ENCODE results near the gene NFE2L1.

- TF ChIP-seq CTCF (conservative IDR thresholded peaks at IDR 0.05; ENCODE audit: low read length) (no peak), EZH2phosphoT487 (IDR thresholded peaks at IDR 0.05; ENCODE audit: borderline replicate concordance) (no peak)
These were observed 59.2 kb downstream of the NFE2L1 start, which contains the start of gene SNX11 for GRCh38 chr17:48107137-48108055.
